ES-I3 (cell line): ENCODE data around the gene TBC1D24.

Experiments
- H3K36me3 ChIP-seq: 2 replicates; pipeline ENCODE4 v1.6.1; 2013; ENCODE audit warnings: mild to moderate bottlenecking, low read length, control low read depth, moderate library complexity; ENCODE audit not compliant: insufficient read depth
- H3K4me1 ChIP-seq: 2 replicates; pipeline ENCODE4 v1.6.1; 2013; ENCODE audit warnings: mild to moderate bottlenecking, control low read depth, low read length; ENCODE audit not compliant: insufficient read depth
- H3K9ac ChIP-seq: 2 replicates; pipeline ENCODE4 v1.6.1; 2013; ENCODE audit warnings: low read depth, mild to moderate bottlenecking, low read length, moderate library complexity
- H3K9me3 ChIP-seq: 2 replicates; pipeline ENCODE4 v1.6.1; 2013; ENCODE audit warnings: mild to moderate bottlenecking, low read length, moderate library complexity; ENCODE audit not compliant: control insufficient read depth, insufficient read depth

Gene TBC1D24

GRCh38 chr16:2457946-2458345 lies 17.0 kb upstream of the TBC1D24 start:
- Histone ChIP-seq H3K9ac (no peak overlapping the region), H3K36me3 (peaks cover 13% of the 10 kb centered on the region), H3K4me1 (peaks cover 5% of the 10 kb centered on the region; the same call in 1 of the 2 replicates), H3K9me3 (no peaks in the 10 kb centered on the region)

GRCh38 chr16:2458887-2459646 lies 15.9 kb upstream of the TBC1D24 start:
- peaks cover 5% of the 10 kb centered on the region; the same call in 1 of the 2 replicates for H3K4me1 ChIP-seq
- H3K36me3 ChIP-seq: peaks cover 11% of the 10 kb centered on the region
- no peaks in the 10 kb centered on the region for H3K9me3 ChIP-seq
- H3K9ac ChIP-seq: peak overlapping the region; percentile 72

- peak within 1 kb of the TSS; percentile 72 for H3K9ac ChIP-seq
- peaks cover 11% of the 10 kb centered on the region for H3K36me3 ChIP-seq
- H3K4me1 ChIP-seq: peaks cover 5% of the 10 kb centered on the region; the same call in 1 of the 2 replicates
- no peaks in the 10 kb centered on the region for H3K9me3 ChIP-seq
Observed at GRCh38 chr16:2459647-2460390, 15.1 kb upstream of the TBC1D24 start, which contains the start of gene TEDC2. TSS of gene TEDC2 (plus strand) at chr16:2460109. CDS start at chr16:2460145, 36 bp downstream.

- Histone ChIP-seq H3K9ac (peak overlapping the region; percentile 72), H3K4me1 (peaks cover 5% of the 10 kb centered on the region; the same call in 1 of the 2 replicates), H3K9me3 (no peaks in the 10 kb centered on the region), H3K36me3 (peaks cover 11% of the 10 kb centered on the region)
Observed at GRCh38 chr16:2460391-2460713, 14.6 kb upstream of the TBC1D24 start.

- Histone ChIP-seq H3K9me3 (no peaks in the 10 kb centered on the region), H3K36me3 (peaks cover 7% of the 10 kb centered on the region), H3K9ac (peak overlapping the region; percentile 72), H3K4me1 (peaks cover 5% of the 10 kb centered on the region; the same call in 1 of the 2 replicates)
Observed at GRCh38 chr16:2460916-2461315, 14.0 kb upstream of the TBC1D24 start.

- Histone ChIP-seq H3K9ac (no peak overlapping the region), H3K9me3 (no peaks in the 10 kb centered on the region), H3K36me3 (peaks cover 7% of the 10 kb centered on the region), H3K4me1 (peaks cover 6% of the 10 kb centered on the region; the same call in 1 of the 2 replicates)
Observed at GRCh38 chr16:2462031-2462866, 12.7 kb upstream of the TBC1D24 start.

GRCh38 chr16:2464333-2464732 lies 10.6 kb upstream of the TBC1D24 start:
- H3K9ac ChIP-seq: no peak overlapping the region
- no peaks in the 10 kb centered on the region for H3K9me3 ChIP-seq
- peaks cover 7% of the 10 kb centered on the region for H3K36me3 ChIP-seq
- H3K4me1 ChIP-seq: peaks cover 9% of the 10 kb centered on the region; the same call in 1 of the 2 replicates

GRCh38 chr16:2465653-2466415 lies 9.1 kb upstream of the TBC1D24 start:
- Histone ChIP-seq H3K36me3 (peaks cover 7% of the 10 kb centered on the region), H3K4me1 (peaks cover 22% of the 10 kb centered on the region), H3K9me3 (no peaks in the 10 kb centered on the region), H3K9ac (no peak overlapping the region)

GRCh38 chr16:2466667-2467527 lies 8.0 kb upstream of the TBC1D24 start:
- Histone ChIP-seq H3K9ac (0 out of 2 replicates have a peak overlapping the region, but pooled peaks have one; percentile 4), H3K36me3 (no peaks in the 10 kb centered on the region; the same call in 1 of the 2 replicates), H3K9me3 (no peaks in the 10 kb centered on the region), H3K4me1 (peaks cover 22% of the 10 kb centered on the region)

- no peaks in the 10 kb centered on the region; the same call in 1 of the 2 replicates for H3K36me3 ChIP-seq
- peaks cover 22% of the 10 kb centered on the region for H3K4me1 ChIP-seq
- no peaks in the 10 kb centered on the region for H3K9me3 ChIP-seq
- peak overlapping the region; percentile 71 for H3K9ac ChIP-seq
Observed at GRCh38 chr16:2467528-2468232, 7.2 kb upstream of the TBC1D24 start.

- Histone ChIP-seq H3K4me1 (peaks cover 22% of the 10 kb centered on the region), H3K9ac (peak overlapping the region; percentile 71), H3K36me3 (no peaks in the 10 kb centered on the region; the same call in 1 of the 2 replicates), H3K9me3 (no peaks in the 10 kb centered on the region)
Observed at GRCh38 chr16:2468233-2468724, 6.6 kb upstream of the TBC1D24 start.

GRCh38 chr16:2468725-2469398 lies 6.1 kb upstream of the TBC1D24 start:
- Histone ChIP-seq H3K9ac (peak overlapping the region; percentile 71), H3K36me3 (no peaks in the 10 kb centered on the region; the same call in 1 of the 2 replicates), H3K4me1 (peaks cover 22% of the 10 kb centered on the region), H3K9me3 (no peaks in the 10 kb centered on the region)
